ENCODE data around the gene SMARCE1.

GRCh38 chr17:40678902-40679522 is 31.4 kb upstream of the SMARCE1 start:
- TF ChIP-seq CTCF (IDR thresholded peaks at IDR 0.05) (no peak), POLR2A (IDR thresholded peaks at IDR 0.05) (no peak)
